Activated CD8-positive, alpha-beta memory T cell treated with anti-CD3 and anti-CD28 coated beads for 1 hour (primary cell): ENCODE results near the gene SCYGR4.

ENCODE experiments used
- DNase-seq, 2 donors: peaks; one replicate each; pipeline ENCODE4 v3.0.0-alpha.2; 2020; ENCODE audit warnings: low read depth in 1 of 2; ENCODE audit errors: extremely low read depth in 1 of 2

The SCYGR4 gene

GRCh38 chr2:227613272-227613660 is 4.0 kb upstream of the SCYGR4 start:
- no peak for DNase-seq

GRCh38 chr2:227614246-227614645 is 3.1 kb upstream of the SCYGR4 start:
- no peak for DNase-seq

- DNase-seq = no peak
Measured at GRCh38 chr2:227614740-227615139, 2.6 kb upstream of the SCYGR4 start, which contains the start of gene SCYGR3. Gene SCYGR3, minus strand, starts transcription at chr2:227614840. Its CDS starts 0 bp downstream, at chr2:227614840.

GRCh38 chr2:227615181-227615580 is 2.1 kb upstream of the SCYGR4 start:
- no peak for DNase-seq

GRCh38 chr2:227615906-227616305 is 1.4 kb upstream of the SCYGR4 start:
- DNase-seq = no peak

GRCh38 chr2:227616631-227617030 is 667 bp upstream of the SCYGR4 start:
- DNase-seq = no peak

- DNase-seq = no peak
Measured at GRCh38 chr2:227623226-227623625, 5.9 kb downstream of the SCYGR4 start.

- DNase-seq = no peak
Measured at GRCh38 chr2:227625420-227625819, 8.1 kb downstream of the SCYGR4 start.

GRCh38 chr2:227626580-227627151 is 9.4 kb downstream of the SCYGR4 start:
- DNase-seq = no peak

GRCh38 chr2:227627769-227628168 is 10.5 kb downstream of the SCYGR4 start:
- DNase-seq = no peak

- no peak for DNase-seq
Measured at GRCh38 chr2:227629435-227629834, 12.1 kb downstream of the SCYGR4 start.

- no peak for DNase-seq
Measured at GRCh38 chr2:227630322-227630721, 13.0 kb downstream of the SCYGR4 start.

- no peak for DNase-seq
Measured at GRCh38 chr2:227632827-227633226, 15.5 kb downstream of the SCYGR4 start.

GRCh38 chr2:227634201-227634600 is 16.9 kb downstream of the SCYGR4 start:
- DNase-seq = no peak

- no peak for DNase-seq
Measured at GRCh38 chr2:227642656-227643055, 25.4 kb downstream of the SCYGR4 start.

- DNase-seq = no peak
Measured at GRCh38 chr2:227643990-227644551, 26.8 kb downstream of the SCYGR4 start.

GRCh38 chr2:227653419-227653818 is 36.1 kb downstream of the SCYGR4 start:
- no peak for DNase-seq

GRCh38 chr2:227654426-227654825 is 37.1 kb downstream of the SCYGR4 start:
- no peak for DNase-seq

- no peak for DNase-seq
Measured at GRCh38 chr2:227655454-227655853, 38.2 kb downstream of the SCYGR4 start.

- no peak for DNase-seq
Measured at GRCh38 chr2:227657199-227657845, 40.0 kb downstream of the SCYGR4 start.

- no peak for DNase-seq
Measured at GRCh38 chr2:227661025-227661649, 43.8 kb downstream of the SCYGR4 start.

- DNase-seq = no peak
Measured at GRCh38 chr2:227661827-227662226, 44.5 kb downstream of the SCYGR4 start.
